ENCODE data around the gene GTSE1.

Gene GTSE1

GRCh38 chr22:46346680-46347405 is 50.2 kb downstream of the GTSE1 start:
- Histone ChIP-seq H3K27ac (no peak overlapping the region), H3K4me3 (no peak overlapping the region)

GRCh38 chr22:46347646-46348045 is 51.0 kb downstream of the GTSE1 start:
- no peak overlapping the region for H3K4me3 ChIP-seq

GRCh38 chr22:46348099-46348695 is 51.5 kb downstream of the GTSE1 start:
- Histone ChIP-seq H3K4me3 (no peak overlapping the region), H3K27ac (no peak overlapping the region)

More at GRCh38 chr22:46347646-46348045, 51.0 kb downstream of the GTSE1 start:
- no peak overlapping the region for H3K27ac ChIP-seq

GRCh38 chr22:46349238-46349637 is 52.6 kb downstream of the GTSE1 start:
- Histone ChIP-seq H3K4me3 (no peak overlapping the region), H3K27ac (no peak overlapping the region)

- no peak overlapping the region for H3K27ac ChIP-seq
- no peak overlapping the region for H3K4me3 ChIP-seq
Observed at GRCh38 chr22:46349681-46350080, 53.0 kb downstream of the GTSE1 start.

- Histone ChIP-seq H3K27ac (no peak overlapping the region), H3K4me3 (no peak overlapping the region)
Observed at GRCh38 chr22:46350121-46350520, 53.5 kb downstream of the GTSE1 start.

- Histone ChIP-seq H3K4me3 (no peak overlapping the region), H3K27ac (no peak overlapping the region)
Observed at GRCh38 chr22:46350646-46351045, 54.0 kb downstream of the GTSE1 start.

- Histone ChIP-seq H3K4me3 (no peak overlapping the region), H3K27ac (no peak overlapping the region)
Observed at GRCh38 chr22:46351131-46351735, 54.6 kb downstream of the GTSE1 start.

- Histone ChIP-seq H3K4me3 (no peak overlapping the region), H3K27ac (no peak overlapping the region)
Observed at GRCh38 chr22:46351767-46352166, 55.1 kb downstream of the GTSE1 start.

GRCh38 chr22:46352276-46352675 is 55.6 kb downstream of the GTSE1 start:
- Histone ChIP-seq H3K4me3 (no peak overlapping the region), H3K27ac (no peak overlapping the region)

GRCh38 chr22:46352691-46353386 is 56.2 kb downstream of the GTSE1 start:
- H3K27ac ChIP-seq, result peak overlapping the region in 3 of 21 experiments; percentile 29 to 54 (median 31)
- H3K4me3 ChIP-seq, result no peak overlapping the region

GRCh38 chr22:46353483-46354105 is 56.9 kb downstream of the GTSE1 start:
- peak overlapping the region in 3 of 21 experiments; percentile 29 to 54 (median 31) for H3K27ac ChIP-seq
- H3K4me3 ChIP-seq, result no peak overlapping the region

- H3K4me3 ChIP-seq, result no peak overlapping the region
- H3K27ac ChIP-seq, result no peak overlapping the region
Observed at GRCh38 chr22:46354176-46354992, 57.7 kb downstream of the GTSE1 start.

GRCh38 chr22:46354993-46355305 is 58.3 kb downstream of the GTSE1 start:
- peak overlapping the region in 1 of 21 experiments; percentile 52 for H3K27ac ChIP-seq
- H3K4me3 ChIP-seq, result no peak overlapping the region

GRCh38 chr22:46355369-46355995 is 58.8 kb downstream of the GTSE1 start:
- peak overlapping the region in 2 of 21 experiments; percentile 7 to 52 for H3K27ac ChIP-seq
- H3K4me3 ChIP-seq, result no peak overlapping the region

GRCh38 chr22:46355996-46356471 is 59.4 kb downstream of the GTSE1 start:
- peak overlapping the region in 2 of 21 experiments; percentile 7 to 52 for H3K27ac ChIP-seq
- no peak overlapping the region for H3K4me3 ChIP-seq

GRCh38 chr22:46356496-46357480 is 60.1 kb downstream of the GTSE1 start:
- Histone ChIP-seq H3K4me3 (no peak overlapping the region), H3K27ac (peak overlapping the region in 1 of 21 experiments; percentile 52)
